Measurements from ENCODE around the gene NDUFAB1. TPM values are rescaled to one million over a fixed set of nuclear protein-coding genes. Genes with fewer than 3 reads are reported as not detected.

The NDUFAB1 gene
- total and polyA plus RNA-seq, 2 of the 13 experiments (the other 11 are each of a cell fraction or from before 2014, with no cell fraction given) = 221 to 601 TPM

DNA sequence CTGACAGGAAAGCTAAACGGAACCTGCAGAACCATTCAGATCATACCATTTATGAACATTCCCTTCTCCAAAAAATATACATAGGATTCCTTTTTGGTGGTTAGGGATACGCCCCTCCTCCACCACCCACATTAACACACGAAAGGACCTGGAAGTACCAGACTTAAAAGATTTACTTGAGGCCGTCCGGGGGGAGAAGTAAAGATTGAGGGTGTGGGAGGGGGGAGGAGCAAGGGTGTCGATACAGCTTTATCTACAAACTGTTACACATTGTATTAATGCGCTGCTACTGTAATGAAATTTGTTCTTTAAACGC is 44.5 kb upstream of the NDUFAB1 start (continued):
- TF ChIP-seq, protein P1, sequence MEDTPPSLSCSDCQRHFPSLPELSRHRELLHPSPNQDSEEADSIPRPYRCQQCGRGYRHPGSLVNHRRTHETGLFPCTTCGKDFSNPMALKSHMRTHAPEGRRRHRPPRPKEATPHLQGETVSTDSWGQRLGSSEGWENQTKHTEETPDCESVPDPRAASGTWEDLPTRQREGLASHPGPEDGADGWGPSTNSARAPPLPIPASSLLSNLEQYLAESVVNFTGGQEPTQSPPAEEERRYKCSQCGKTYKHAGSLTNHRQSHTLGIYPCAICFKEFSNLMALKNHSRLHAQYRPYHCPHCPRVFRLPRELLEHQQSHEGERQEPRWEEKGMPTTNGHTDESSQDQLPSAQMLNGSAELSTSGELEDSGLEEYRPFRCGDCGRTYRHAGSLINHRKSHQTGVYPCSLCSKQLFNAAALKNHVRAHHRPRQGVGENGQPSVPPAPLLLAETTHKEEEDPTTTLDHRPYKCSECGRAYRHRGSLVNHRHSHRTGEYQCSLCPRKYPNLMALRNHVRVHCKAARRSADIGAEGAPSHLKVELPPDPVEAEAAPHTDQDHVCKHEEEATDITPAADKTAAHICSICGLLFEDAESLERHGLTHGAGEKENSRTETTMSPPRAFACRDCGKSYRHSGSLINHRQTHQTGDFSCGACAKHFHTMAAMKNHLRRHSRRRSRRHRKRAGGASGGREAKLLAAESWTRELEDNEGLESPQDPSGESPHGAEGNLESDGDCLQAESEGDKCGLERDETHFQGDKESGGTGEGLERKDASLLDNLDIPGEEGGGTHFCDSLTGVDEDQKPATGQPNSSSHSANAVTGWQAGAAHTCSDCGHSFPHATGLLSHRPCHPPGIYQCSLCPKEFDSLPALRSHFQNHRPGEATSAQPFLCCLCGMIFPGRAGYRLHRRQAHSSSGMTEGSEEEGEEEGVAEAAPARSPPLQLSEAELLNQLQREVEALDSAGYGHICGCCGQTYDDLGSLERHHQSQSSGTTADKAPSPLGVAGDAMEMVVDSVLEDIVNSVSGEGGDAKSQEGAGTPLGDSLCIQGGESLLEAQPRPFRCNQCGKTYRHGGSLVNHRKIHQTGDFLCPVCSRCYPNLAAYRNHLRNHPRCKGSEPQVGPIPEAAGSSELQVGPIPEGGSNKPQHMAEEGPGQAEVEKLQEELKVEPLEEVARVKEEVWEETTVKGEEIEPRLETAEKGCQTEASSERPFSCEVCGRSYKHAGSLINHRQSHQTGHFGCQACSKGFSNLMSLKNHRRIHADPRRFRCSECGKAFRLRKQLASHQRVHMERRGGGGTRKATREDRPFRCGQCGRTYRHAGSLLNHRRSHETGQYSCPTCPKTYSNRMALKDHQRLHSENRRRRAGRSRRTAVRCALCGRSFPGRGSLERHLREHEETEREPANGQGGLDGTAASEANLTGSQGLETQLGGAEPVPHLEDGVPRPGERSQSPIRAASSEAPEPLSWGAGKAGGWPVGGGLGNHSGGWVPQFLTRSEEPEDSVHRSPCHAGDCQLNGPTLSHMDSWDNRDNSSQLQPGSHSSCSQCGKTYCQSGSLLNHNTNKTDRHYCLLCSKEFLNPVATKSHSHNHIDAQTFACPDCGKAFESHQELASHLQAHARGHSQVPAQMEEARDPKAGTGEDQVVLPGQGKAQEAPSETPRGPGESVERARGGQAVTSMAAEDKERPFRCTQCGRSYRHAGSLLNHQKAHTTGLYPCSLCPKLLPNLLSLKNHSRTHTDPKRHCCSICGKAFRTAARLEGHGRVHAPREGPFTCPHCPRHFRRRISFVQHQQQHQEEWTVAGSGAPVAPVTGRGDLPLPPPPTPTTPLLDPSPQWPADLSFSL (CRISPR knock-in tag; IDR thresholded peaks at IDR 0.05) = 0 out of 2 replicates have a peak, but pooled peaks have one; percentile 10

- Histone ChIP-seq H3K4me2 (ENCODE audit: low read depth, low read length) (no peak overlapping the region), H3K79me2 (ENCODE audit: insufficient read depth, low read length) (peaks cover 27% of the 10 kb centered on the region), H3K27me3 (ENCODE audit: control insufficient read depth in 1 of 2, insufficient read depth in 2 of 2, low read length in 2 of 2) (no peaks in the 10 kb centered on the region; a peak in 1 of 5 replicates), H2AFZ (ENCODE audit: low read length) (no peak overlapping the region), H3K9me3 (ENCODE audit: low read length) (no peaks in the 10 kb centered on the region), H3K4me3 (replicated peaks in 1 of 3; ENCODE audit: insufficient read depth in 1 of 3, low read depth in 2 of 3, low read length in 3 of 3) (no peak overlapping the region), H3K27ac (ENCODE audit: extremely low read length, insufficient read depth, low read length) (no peak overlapping the region), H3K4me1 (ENCODE audit: insufficient read depth, low read length) (peaks cover 16% of the 10 kb centered on the region), H3K36me3 (replicated peaks in 1 of 2; ENCODE audit: control insufficient read depth in 1 of 2, insufficient read depth in 2 of 2, low read length in 2 of 2) (peaks cover 21 to 43% of the 10 kb centered on the region in 2 experiments), H4K20me1 (ENCODE audit: insufficient read depth, low read length) (no peaks in the 10 kb centered on the region), H3K9ac (ENCODE audit: insufficient read depth, low read depth, low read length) (no peak overlapping the region)
- ChIA-PET POLR2A (no interaction called here), CTCF (ENCODE audit: low intra/inter-chr PET ratio, low total read pairs) (no interaction called here)
- no peak for FAIRE-seq
- no peak for ATAC-seq
- in situ Hi-C loops (cut with HindIII; ENCODE audit: extremely low pct_ligation_motif_present, low pct_unique_long_range_greater_than_20kb) = no loop called here
- no peak for DNase-seq (ENCODE audit: low spot score)
- intact Hi-C loops (cut with micrococcal nuclease; ENCODE audit: unreplicated experiment) = no loop called here
- TF ChIP-seq RCOR2 (CRISPR knock-in tag; IDR thresholded peaks at IDR 0.05) (no peak), NFE2L2 (IDR thresholded peaks at IDR 0.05; ENCODE audit: low read length) (no peak), TERF1 (CRISPR knock-in tag; IDR thresholded peaks at IDR 0.05) (no peak), TSC22D2 (CRISPR knock-in tag; IDR thresholded peaks at IDR 0.05; ENCODE audit: borderline replicate concordance) (no peak)
- no TSS peak for BruUV-seq (replicated peaks)
Observed at GRCh38 chr16:23635958-23636357, 39.8 kb upstream of the NDUFAB1 start.

Data from HepG2 (cell line).